ENCODE results near the gene GUCY2C.

GUCY2C gene

GRCh38 chr12:14621826-14622225 is 74.6 kb downstream of the GUCY2C start:
- no peak for DNase-seq (ENCODE audit: low read depth in 3 of 3)

DNA sequence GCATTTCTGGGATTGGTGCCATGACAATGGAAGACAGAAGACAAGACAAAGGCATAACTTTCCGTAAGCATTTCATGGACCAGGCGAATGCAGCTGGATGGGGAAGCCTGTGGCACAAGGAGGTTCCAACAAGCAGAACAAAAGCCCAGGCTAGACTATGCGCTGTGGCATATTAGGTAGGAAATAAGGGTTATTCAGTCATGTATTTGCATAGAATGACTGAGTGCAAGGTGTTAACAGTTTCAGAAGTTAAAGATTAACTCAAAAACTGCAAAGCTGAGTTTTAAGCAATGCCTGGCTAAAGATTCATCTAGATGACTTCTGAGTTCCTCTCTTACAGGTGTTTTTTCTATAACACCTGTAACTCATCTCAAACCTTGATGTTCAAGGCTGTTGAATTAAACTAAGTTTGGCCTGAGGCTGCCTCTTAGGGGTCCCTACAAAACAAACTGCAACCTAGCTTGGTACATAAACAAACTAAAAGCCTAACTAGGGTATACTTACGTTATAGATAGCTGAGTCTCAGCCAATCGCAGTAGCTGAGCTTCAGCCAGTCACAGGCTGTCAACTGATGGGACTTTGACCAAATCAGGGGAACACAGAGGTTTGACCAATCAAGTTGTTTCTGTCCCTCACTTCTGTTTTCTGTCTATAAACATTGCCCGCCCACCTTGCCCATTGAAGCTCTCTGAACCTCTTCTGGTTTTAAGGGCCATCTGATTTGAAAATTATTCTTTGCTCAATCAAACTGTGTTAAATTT is 76.5 kb downstream of the GUCY2C start:
- no peak for DNase-seq (ENCODE audit: low read depth in 3 of 3)

DNA sequence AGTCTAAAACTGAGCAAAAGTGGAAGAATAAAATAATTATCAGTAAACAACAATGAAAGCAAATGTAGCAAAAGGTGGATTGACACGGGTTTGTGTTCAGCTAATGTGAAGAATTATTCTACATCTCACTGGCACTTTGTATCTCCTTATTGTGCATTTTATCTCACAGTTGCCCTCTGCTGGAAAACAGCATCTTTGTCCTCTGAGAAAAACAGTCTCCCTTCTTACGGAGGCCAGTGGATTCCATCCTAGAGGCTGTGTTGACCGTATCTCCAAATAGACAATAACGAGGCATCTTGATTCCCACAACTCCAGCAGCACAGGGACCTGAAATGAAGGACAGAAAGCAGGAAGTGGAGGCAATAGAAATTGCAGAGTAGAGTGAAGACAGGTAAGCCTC is 77.4 kb downstream of the GUCY2C start:
- DNase-seq (ENCODE audit: low read depth in 3 of 3), result no peak

DNA sequence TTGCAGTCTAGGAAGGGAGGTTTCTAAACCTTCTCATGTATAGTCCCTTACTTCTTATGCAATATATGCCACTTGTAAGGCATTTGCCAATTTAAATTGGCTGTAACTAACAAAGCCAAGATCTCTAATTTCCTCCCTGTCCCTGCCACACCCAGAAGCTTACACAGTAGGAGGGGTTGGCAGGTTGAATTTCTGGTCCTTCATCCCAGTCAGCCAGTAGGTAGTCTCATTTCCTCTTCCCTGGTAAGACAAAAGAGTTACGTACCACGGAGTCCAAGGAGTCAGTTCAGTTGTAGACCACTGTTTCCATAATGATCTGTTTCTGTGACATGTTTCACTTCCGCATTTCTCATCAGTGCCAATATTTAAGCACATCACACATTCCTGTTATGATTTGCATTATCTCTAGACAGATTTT is 81.7 kb downstream of the GUCY2C start:
- no peak for DNase-seq (ENCODE audit: low read depth in 3 of 3)

GRCh38 chr12:14613718-14614117 is 82.7 kb downstream of the GUCY2C start:
- no peak for DNase-seq (ENCODE audit: low read depth in 3 of 3)

GRCh38 chr12:14612898-14613445 is 83.4 kb downstream of the GUCY2C start:
- no peak for DNase-seq (ENCODE audit: low read depth in 3 of 3)

DNA sequence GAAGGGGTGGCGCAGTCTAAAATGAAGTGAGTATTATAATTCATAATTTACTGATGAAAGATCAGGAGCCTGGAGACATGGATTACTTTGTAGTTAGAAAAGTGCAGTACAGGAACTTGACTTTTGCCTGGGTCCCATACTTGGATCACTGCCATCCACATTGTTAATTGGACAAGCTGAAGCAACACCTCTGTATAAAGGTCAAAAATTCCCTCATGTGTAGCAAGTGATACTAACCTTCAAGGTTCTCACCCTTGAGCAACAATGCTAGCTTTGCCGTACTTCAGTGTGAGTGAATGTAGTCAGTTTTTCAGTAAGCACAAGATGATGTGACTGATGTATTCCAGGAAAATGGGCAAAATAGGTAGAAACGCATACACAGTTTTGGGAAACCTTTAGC is 84.1 kb downstream of the GUCY2C start:
- no peak for DNase-seq (ENCODE audit: low read depth in 3 of 3)

DNA sequence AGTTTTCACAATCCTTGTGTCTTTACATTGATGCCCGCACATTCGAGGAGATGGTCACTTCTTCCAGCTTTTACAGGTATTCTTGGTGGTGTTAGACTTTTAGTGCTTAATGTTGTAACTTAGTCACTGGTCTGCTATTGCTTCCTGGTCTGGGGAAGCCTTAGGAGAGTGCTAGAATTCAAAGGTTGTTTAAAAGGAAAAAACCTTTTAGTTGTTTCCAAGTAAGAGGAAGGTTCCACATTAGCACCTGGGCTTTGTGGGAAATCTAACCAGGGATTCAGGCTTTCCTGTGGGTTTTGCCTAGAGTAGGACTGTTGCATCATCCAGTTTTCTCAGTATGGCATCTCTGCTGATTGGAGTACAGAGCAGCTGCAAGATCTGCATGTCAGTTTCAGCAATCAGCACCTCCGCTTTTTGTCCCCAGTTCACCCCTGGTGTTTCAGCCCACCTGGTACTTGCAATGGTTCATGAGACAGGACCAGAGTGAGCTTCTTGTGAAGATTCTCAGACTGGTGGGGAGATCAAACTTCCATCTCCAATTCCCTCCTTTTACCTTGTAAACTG is 84.7 kb downstream of the GUCY2C start:
- no peak for DNase-seq (ENCODE audit: low read depth in 3 of 3)

GRCh38 chr12:14607568-14607967 is 88.8 kb downstream of the GUCY2C start:
- no peak for DNase-seq (ENCODE audit: low read depth in 3 of 3)

GRCh38 chr12:14605401-14605989 is 90.9 kb downstream of the GUCY2C start:
- no peak for DNase-seq (ENCODE audit: low read depth in 3 of 3)

DNA sequence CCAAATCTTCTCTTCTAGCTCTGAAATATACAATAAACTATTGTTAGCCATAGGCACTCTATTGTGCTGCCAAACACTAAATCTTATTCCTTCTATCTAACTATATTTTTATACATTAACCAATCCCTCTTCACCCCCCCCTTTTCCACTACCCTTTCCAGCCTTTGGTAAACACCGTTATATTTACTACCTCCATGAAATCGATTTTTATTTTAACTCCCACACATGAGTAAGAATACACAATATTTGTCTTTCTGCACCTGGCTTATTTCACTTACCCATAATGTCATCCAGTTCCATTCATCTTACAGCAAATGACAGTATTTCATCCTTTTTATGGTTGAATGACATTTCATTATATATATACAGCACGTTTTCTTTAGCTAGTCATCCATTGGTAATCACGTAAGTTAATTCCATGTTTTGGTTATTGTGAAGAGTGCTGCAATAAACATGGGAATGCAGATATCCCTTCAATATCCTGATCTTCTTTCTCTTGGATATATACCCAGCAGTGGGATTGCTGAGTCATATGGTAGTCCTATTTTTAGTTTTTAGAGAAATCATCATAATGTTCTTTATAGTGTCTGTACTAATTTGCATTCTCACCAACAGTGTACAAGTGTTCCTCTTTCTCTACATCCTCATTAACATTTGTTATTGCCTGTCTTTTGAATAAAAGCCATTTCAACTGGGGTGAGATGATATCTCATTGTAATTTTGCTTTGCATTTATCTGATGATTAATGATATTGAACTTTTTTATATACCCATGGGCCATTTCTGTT is 94.5 kb downstream of the GUCY2C start:
- no peak for DNase-seq (ENCODE audit: low read depth in 3 of 3)

GRCh38 chr12:14597480-14597879 is 98.9 kb downstream of the GUCY2C start:
- no peak for DNase-seq (ENCODE audit: low read depth in 3 of 3)

DNA sequence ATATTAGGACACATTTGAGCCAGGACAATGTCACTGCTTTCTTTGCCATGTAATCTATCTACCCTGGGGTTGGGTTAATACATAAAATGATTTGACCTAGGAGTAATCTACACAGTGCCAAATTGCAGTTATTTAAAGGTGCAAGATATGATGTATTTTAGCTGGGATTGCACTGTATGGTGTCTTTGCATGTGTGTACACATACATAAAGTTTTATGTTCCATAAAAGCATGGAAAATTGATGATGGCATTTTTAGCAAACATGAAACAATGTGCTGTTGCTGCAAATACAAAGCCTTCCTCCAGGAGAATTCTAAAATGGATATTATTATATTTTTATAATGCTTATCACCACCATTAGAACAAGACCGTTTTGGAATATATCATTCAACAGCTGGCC is 104.7 kb downstream of the GUCY2C start:
- DNase-seq (ENCODE audit: low read depth in 3 of 3), result no peak

DNA sequence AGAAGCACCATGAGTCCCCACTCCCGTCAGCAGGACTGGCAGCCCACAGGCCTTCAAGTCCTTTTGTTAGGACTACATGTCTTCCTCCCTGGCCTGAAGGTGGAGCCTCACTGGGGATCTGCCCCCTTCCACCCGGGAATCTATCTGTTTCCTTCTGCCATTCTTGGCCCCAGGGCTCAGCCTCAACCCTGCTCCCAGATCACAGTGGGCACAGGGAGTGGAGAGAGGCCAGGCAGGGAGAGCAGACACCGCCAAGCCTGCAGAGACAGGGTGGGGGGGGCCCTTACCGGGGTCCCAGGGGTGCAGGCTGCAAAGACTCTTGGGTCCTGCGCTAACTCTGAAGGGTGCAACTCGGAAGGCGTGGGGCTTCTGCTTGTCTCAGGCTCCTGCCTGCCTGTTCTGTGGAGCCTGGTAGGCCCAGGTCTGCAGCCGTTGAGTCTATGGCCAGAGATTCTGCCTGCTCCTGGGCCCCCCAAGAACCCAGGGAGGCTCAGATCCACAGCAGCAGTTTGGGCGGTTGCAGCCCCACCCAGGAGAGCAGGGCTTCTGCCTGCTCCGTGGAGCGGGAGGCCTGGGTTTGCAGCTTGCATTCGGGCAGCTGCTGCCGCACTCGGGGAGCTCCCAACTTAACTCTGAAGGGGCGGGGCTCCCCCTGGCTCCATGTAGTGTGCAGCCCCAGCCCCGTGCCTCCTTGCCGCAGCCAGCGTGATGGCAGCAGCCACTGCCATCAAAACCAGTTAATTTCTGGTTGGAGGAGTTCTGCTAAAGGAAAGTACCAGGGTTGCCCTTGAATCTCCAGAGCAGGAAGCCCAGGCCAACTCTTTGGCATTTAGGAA is 107.0 kb downstream of the GUCY2C start:
- no peak for DNase-seq (ENCODE audit: low read depth in 3 of 3)

DNA sequence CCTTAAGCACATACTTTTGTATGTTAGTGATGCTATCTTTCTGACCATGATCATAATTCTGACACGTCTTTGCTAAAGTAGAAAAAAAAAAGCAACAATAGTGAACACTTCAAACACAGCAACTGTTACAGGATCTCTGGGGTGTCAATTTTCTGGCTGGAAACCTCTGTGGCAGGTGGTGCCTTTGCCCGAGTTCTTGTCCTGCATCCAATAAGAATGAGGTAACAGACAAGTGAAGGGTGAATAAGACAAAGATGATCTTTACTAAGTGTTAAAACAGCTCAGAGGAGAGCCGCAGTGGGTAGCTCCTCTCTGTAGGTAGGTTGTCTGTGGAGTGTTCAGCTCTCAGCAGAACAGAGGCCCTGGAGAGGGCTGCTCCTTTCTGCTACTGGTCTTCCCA is 107.8 kb downstream of the GUCY2C start:
- no peak for DNase-seq (ENCODE audit: low read depth in 3 of 3)

- DNase-seq (ENCODE audit: low read depth in 3 of 3), result no peak
Observed at GRCh38 chr12:14578646-14579045, 117.8 kb downstream of the GUCY2C start.

DNA sequence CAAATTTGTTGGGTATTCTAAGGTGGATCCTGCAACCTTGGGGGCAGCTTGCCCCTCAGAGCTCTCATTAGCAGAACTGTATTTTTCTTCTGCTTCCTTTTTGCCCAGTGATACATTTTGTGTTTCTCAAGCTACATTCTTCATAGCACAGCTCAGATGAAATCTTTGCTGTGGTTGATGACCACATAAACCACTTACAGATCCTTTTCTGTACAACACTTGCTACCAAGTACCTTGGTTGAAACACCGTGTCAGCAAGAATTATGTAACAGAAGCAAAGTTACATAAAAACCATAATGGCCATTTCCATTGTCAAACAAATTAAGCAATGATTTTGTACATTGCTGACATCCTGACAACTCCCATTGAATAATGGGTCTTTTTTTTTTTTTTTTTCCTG is 119.1 kb downstream of the GUCY2C start:
- DNase-seq (ENCODE audit: low read depth in 3 of 3), result no peak

GRCh38 chr12:14576896-14577295 is 119.5 kb downstream of the GUCY2C start:
- no peak for DNase-seq (ENCODE audit: low read depth in 3 of 3)

DNA sequence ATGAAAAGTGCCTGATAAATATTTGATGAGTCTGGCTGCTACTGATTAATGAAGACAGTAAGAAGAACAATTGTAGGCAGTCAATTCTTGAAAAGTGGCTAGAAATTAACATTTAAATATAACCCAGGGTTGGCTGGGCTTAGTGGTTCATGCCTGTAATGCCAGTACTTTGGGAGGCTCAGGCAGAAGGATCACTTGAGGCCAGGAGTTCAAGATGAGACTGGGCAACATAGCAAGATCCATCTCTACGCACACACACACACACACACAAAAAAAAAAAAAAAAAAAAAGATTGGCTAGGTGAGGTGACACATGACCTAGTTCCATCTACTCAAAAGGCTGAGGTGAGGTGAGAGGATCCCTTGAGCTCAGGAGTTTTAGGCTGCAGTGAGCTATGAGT is 120.8 kb downstream of the GUCY2C start:
- no peak for DNase-seq (ENCODE audit: low read depth in 3 of 3)

GRCh38 chr12:14573118-14573517 is 123.3 kb downstream of the GUCY2C start:
- DNase-seq (ENCODE audit: low read depth in 3 of 3), result no peak

- no peak for DNase-seq (ENCODE audit: low read depth in 3 of 3)
Observed at GRCh38 chr12:14572401-14572800, 124.0 kb downstream of the GUCY2C start.
